ENCODE data around the gene FIGLA.

Gene FIGLA

GRCh38 chr2:70772486-70773155 is 17.8 kb downstream of the FIGLA start:
- no peak for TF ChIP-seq GATA3 (IDR thresholded peaks at IDR 0.05; ENCODE audit: low read depth, low read length)
- no peak for TF ChIP-seq GATA2 (IDR thresholded peaks at IDR 0.05; ENCODE audit: low read depth, low read length)

GRCh38 chr2:70771446-70771845 is 19.0 kb downstream of the FIGLA start:
- TF ChIP-seq GATA2 (IDR thresholded peaks at IDR 0.05; ENCODE audit: low read depth, low read length) (no peak), GATA3 (IDR thresholded peaks at IDR 0.05; ENCODE audit: low read depth, low read length) (no peak)

- no peak for TF ChIP-seq GATA3 (IDR thresholded peaks at IDR 0.05; ENCODE audit: low read depth, low read length)
Observed at GRCh38 chr2:70769450-70769849, 21.0 kb downstream of the FIGLA start.

GRCh38 chr2:70768590-70769085 is 21.8 kb downstream of the FIGLA start:
- TF ChIP-seq GATA2 (IDR thresholded peaks at IDR 0.05; ENCODE audit: low read depth, low read length): no peak
- TF ChIP-seq GATA3 (IDR thresholded peaks at IDR 0.05; ENCODE audit: low read depth, low read length): no peak

- no peak for TF ChIP-seq GATA2 (IDR thresholded peaks at IDR 0.05; ENCODE audit: low read depth, low read length)
- TF ChIP-seq GATA3 (IDR thresholded peaks at IDR 0.05; ENCODE audit: low read depth, low read length): no peak
Observed at GRCh38 chr2:70767699-70768589, 22.5 kb downstream of the FIGLA start, which contains the start of gene ADD2. Gene ADD2, minus strand, starts transcription at chr2:70768200. Its CDS starts 61,792 bp downstream, at chr2:70706408.

- TF ChIP-seq GATA2 (IDR thresholded peaks at IDR 0.05; ENCODE audit: low read depth, low read length) (no peak), GATA3 (IDR thresholded peaks at IDR 0.05; ENCODE audit: low read depth, low read length) (no peak)
Observed at GRCh38 chr2:70767079-70767698, 23.3 kb downstream of the FIGLA start.

- TF ChIP-seq GATA3 (IDR thresholded peaks at IDR 0.05; ENCODE audit: low read depth, low read length) (no peak), GATA2 (IDR thresholded peaks at IDR 0.05; ENCODE audit: low read depth, low read length) (0 out of 2 replicates have a peak, but pooled peaks have one; percentile 7)
Observed at GRCh38 chr2:70766357-70767078, 23.9 kb downstream of the FIGLA start.

- TF ChIP-seq GATA2 (IDR thresholded peaks at IDR 0.05; ENCODE audit: low read depth, low read length) (no peak), GATA3 (IDR thresholded peaks at IDR 0.05; ENCODE audit: low read depth, low read length) (no peak)
Observed at GRCh38 chr2:70765507-70765906, 24.9 kb downstream of the FIGLA start.

GRCh38 chr2:70759446-70759845 is 31.0 kb downstream of the FIGLA start:
- no peak for TF ChIP-seq GATA3 (IDR thresholded peaks at IDR 0.05; ENCODE audit: low read depth, low read length)
- TF ChIP-seq GATA2 (IDR thresholded peaks at IDR 0.05; ENCODE audit: low read depth, low read length): no peak

GRCh38 chr2:70757966-70758365 is 32.5 kb downstream of the FIGLA start:
- TF ChIP-seq GATA2 (IDR thresholded peaks at IDR 0.05; ENCODE audit: low read depth, low read length): no peak
- TF ChIP-seq GATA3 (IDR thresholded peaks at IDR 0.05; ENCODE audit: low read depth, low read length): no peak

GRCh38 chr2:70757360-70757759 is 33.1 kb downstream of the FIGLA start:
- TF ChIP-seq GATA2 (IDR thresholded peaks at IDR 0.05; ENCODE audit: low read depth, low read length): no peak
- no peak for TF ChIP-seq GATA3 (IDR thresholded peaks at IDR 0.05; ENCODE audit: low read depth, low read length)

GRCh38 chr2:70756128-70756527 is 34.3 kb downstream of the FIGLA start:
- no peak for TF ChIP-seq GATA2 (IDR thresholded peaks at IDR 0.05; ENCODE audit: low read depth, low read length)
- no peak for TF ChIP-seq GATA3 (IDR thresholded peaks at IDR 0.05; ENCODE audit: low read depth, low read length)

GRCh38 chr2:70753902-70754301 is 36.5 kb downstream of the FIGLA start:
- no peak for TF ChIP-seq GATA2 (IDR thresholded peaks at IDR 0.05; ENCODE audit: low read depth, low read length)
- TF ChIP-seq GATA3 (IDR thresholded peaks at IDR 0.05; ENCODE audit: low read depth, low read length): no peak

GRCh38 chr2:70753031-70753430 is 37.4 kb downstream of the FIGLA start:
- TF ChIP-seq GATA3 (IDR thresholded peaks at IDR 0.05; ENCODE audit: low read depth, low read length) (no peak), GATA2 (IDR thresholded peaks at IDR 0.05; ENCODE audit: low read depth, low read length) (no peak)
